ENCODE results near the gene C11orf98. TPM values are rescaled to one million over a fixed set of nuclear protein-coding genes. Genes with fewer than 3 reads are reported as not detected.
A peak's percentile ranks its signal among the peaks of the same experiment; 100 is the strongest.

The C11orf98 gene
- total and polyA plus RNA-seq, 2 of the 13 experiments (the other 11 are each of a cell fraction or from before 2014, with no cell fraction given), result 30.4 to 91.8 TPM

- TF ChIP-seq, protein P1, sequence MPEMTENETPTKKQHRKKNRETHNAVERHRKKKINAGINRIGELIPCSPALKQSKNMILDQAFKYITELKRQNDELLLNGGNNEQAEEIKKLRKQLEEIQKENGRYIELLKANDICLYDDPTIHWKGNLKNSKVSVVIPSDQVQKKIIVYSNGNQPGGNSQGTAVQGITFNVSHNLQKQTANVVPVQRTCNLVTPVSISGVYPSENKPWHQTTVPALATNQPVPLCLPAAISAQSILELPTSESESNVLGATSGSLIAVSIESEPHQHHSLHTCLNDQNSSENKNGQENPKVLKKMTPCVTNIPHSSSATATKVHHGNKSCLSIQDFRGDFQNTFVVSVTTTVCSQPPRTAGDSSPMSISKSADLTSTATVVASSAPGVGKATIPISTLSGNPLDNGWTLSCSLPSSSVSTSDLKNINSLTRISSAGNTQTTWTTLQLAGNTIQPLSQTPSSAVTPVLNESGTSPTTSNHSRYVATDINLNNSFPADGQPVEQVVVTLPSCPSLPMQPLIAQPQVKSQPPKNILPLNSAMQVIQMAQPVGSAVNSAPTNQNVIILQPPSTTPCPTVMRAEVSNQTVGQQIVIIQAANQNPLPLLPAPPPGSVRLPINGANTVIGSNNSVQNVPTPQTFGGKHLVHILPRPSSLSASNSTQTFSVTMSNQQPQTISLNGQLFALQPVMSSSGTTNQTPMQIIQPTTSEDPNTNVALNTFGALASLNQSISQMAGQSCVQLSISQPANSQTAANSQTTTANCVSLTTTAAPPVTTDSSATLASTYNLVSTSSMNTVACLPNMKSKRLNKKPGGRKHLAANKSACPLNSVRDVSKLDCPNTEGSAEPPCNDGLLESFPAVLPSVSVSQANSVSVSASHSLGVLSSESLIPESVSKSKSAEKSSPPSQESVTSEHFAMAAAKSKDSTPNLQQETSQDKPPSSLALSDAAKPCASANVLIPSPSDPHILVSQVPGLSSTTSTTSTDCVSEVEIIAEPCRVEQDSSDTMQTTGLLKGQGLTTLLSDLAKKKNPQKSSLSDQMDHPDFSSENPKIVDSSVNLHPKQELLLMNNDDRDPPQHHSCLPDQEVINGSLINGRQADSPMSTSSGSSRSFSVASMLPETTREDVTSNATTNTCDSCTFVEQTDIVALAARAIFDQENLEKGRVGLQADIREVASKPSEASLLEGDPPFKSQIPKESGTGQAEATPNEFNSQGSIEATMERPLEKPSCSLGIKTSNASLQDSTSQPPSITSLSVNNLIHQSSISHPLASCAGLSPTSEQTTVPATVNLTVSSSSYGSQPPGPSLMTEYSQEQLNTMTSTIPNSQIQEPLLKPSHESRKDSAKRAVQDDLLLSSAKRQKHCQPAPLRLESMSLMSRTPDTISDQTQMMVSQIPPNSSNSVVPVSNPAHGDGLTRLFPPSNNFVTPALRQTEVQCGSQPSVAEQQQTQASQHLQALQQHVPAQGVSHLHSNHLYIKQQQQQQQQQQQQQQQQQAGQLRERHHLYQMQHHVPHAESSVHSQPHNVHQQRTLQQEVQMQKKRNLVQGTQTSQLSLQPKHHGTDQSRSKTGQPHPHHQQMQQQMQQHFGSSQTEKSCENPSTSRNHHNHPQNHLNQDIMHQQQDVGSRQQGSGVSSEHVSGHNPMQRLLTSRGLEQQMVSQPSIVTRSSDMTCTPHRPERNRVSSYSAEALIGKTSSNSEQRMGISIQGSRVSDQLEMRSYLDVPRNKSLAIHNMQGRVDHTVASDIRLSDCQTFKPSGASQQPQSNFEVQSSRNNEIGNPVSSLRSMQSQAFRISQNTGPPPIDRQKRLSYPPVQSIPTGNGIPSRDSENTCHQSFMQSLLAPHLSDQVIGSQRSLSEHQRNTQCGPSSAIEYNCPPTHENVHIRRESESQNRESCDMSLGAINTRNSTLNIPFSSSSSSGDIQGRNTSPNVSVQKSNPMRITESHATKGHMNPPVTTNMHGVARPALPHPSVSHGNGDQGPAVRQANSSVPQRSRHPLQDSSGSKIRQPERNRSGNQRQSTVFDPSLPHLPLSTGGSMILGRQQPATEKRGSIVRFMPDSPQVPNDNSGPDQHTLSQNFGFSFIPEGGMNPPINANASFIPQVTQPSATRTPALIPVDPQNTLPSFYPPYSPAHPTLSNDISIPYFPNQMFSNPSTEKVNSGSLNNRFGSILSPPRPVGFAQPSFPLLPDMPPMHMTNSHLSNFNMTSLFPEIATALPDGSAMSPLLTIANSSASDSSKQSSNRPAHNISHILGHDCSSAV (CRISPR knock-in tag; IDR thresholded peaks at IDR 0.05; ENCODE audit: borderline replicate concordance), result no peak
- no peak for TF ChIP-seq ZBTB46 (CRISPR knock-in tag; IDR thresholded peaks at IDR 0.05; ENCODE audit: borderline replicate concordance)
- TF ChIP-seq NFE2 (CRISPR knock-in tag; IDR thresholded peaks at IDR 0.05), result no peak
- TF ChIP-seq ZNF564 (CRISPR knock-in tag; IDR thresholded peaks at IDR 0.05), result peak; percentile 61
- no peak for TF ChIP-seq ZNF331 (CRISPR knock-in tag; IDR thresholded peaks at IDR 0.05)
- TF ChIP-seq HNRNPL (IDR thresholded peaks at IDR 0.05; ENCODE audit: low read depth, low read length), result peak; percentile 69; the same call in 1 of the 2 replicates
- TF ChIP-seq, protein P2, sequence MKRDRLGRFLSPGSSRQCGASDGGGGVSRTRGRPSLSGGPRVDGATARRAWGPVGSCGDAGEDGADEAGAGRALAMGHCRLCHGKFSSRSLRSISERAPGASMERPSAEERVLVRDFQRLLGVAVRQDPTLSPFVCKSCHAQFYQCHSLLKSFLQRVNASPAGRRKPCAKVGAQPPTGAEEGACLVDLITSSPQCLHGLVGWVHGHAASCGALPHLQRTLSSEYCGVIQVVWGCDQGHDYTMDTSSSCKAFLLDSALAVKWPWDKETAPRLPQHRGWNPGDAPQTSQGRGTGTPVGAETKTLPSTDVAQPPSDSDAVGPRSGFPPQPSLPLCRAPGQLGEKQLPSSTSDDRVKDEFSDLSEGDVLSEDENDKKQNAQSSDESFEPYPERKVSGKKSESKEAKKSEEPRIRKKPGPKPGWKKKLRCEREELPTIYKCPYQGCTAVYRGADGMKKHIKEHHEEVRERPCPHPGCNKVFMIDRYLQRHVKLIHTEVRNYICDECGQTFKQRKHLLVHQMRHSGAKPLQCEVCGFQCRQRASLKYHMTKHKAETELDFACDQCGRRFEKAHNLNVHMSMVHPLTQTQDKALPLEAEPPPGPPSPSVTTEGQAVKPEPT (CRISPR knock-in tag; IDR thresholded peaks at IDR 0.05; ENCODE audit: low read depth), result no peak
- TF ChIP-seq SRSF1 (optimal IDR thresholded peaks at IDR 0.05; ENCODE audit: low read depth, low read length), result peak; percentile 93
- TF ChIP-seq RORA (CRISPR knock-in tag; IDR thresholded peaks at IDR 0.05), result no peak
- TF ChIP-seq ZNF326 (CRISPR knock-in tag; IDR thresholded peaks at IDR 0.05; ENCODE audit: borderline replicate concordance), result no peak
- no peak for TF ChIP-seq NFE2L1 (CRISPR knock-in tag; IDR thresholded peaks at IDR 0.05; ENCODE audit: borderline replicate concordance)
- peak; percentile 85; the same call in 1 of the 2 replicates for TF ChIP-seq REPIN1 (CRISPR knock-in tag; IDR thresholded peaks at IDR 0.05; ENCODE audit: borderline replicate concordance, low read depth)
- TF ChIP-seq ARID2 (CRISPR knock-in tag; IDR thresholded peaks at IDR 0.05; ENCODE audit: borderline replicate concordance), result peak; percentile 54; the same call in 1 of the 2 replicates
- TF ChIP-seq, protein P3, sequence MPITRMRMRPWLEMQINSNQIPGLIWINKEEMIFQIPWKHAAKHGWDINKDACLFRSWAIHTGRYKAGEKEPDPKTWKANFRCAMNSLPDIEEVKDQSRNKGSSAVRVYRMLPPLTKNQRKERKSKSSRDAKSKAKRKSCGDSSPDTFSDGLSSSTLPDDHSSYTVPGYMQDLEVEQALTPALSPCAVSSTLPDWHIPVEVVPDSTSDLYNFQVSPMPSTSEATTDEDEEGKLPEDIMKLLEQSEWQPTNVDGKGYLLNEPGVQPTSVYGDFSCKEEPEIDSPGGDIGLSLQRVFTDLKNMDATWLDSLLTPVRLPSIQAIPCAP (CRISPR knock-in tag; IDR thresholded peaks at IDR 0.05; ENCODE audit: low read depth), result no peak
- TF ChIP-seq KLF13 (CRISPR knock-in tag; IDR thresholded peaks at IDR 0.05), result no peak
Measured at GRCh38 chr11:62678770-62679696, 14.0 kb upstream of the C11orf98 start, which contains the start of gene UBXN1 (continued).

Data from HepG2 (cell line).